Fibroblast of lung (primary cell): ENCODE measurements around the gene WDHD1. TPM values are rescaled to one million over a fixed set of nuclear protein-coding genes. Genes with fewer than 3 reads are reported as not detected.

ENCODE experiments used
- DNase-seq, 2 donors: peaks; one replicate each; pipeline versions ENCODE4 v3.0.0 to v3.0.0-alpha.2; 2010; ENCODE audit warnings: low read depth in 2 of 2
- H2AFZ ChIP-seq: 2 replicates; pipeline ENCODE4 v1.5.1; 2012; ENCODE audit warnings: low read length, control low read depth, inconsistent platforms
- H3K27ac ChIP-seq: 2 replicates; pipeline ENCODE4 v1.5.1; 2011; ENCODE audit warnings: low read length, control low read depth; ENCODE audit not compliant: insufficient read depth
- H3K27me3 ChIP-seq: 2 replicates; pipeline ENCODE4 v1.5.1; 2011; ENCODE audit warnings: mild to moderate bottlenecking, low read length; ENCODE audit not compliant: control insufficient read depth, insufficient read depth
- H3K36me3 ChIP-seq: 2 replicates; pipeline ENCODE4 v1.5.1; 2011; ENCODE audit warnings: low read length; ENCODE audit not compliant: control insufficient read depth, insufficient read depth
- H3K4me1 ChIP-seq: 2 replicates; pipeline ENCODE4 v1.5.1; 2011; ENCODE audit warnings: low read length; ENCODE audit not compliant: control insufficient read depth, insufficient read depth; ENCODE audit errors: extremely low read depth
- H3K4me2 ChIP-seq: 2 replicates; pipeline ENCODE4 v1.5.1; 2011; ENCODE audit warnings: low read length, control low read depth; ENCODE audit not compliant: insufficient read depth; ENCODE audit errors: extremely low read depth
- H3K4me3 ChIP-seq, 4 experiments: fragments of 200-600 bp in 1 of 4; sonication (generic) in 1 of 4; replicated peaks in 1 of 4; 2 replicates each; pipeline ENCODE4 v1.5.1; 2011 to 2016; ENCODE audit warnings: low read length in 4 of 4, low read depth in 3 of 4, mild to moderate bottlenecking in 3 of 4, control low read depth in 2 of 4, inconsistent platforms in 1 of 4, mixed read lengths in 1 of 4; ENCODE audit not compliant: insufficient read depth in 1 of 4; ENCODE audit errors: control extremely low read depth in 1 of 4
- H3K79me2 ChIP-seq: 2 replicates; pipeline ENCODE4 v1.5.1; 2012; ENCODE audit warnings: mild to moderate bottlenecking, low read length, inconsistent platforms; ENCODE audit not compliant: control insufficient read depth, insufficient read depth
- H3K9ac ChIP-seq: 2 replicates; pipeline ENCODE4 v1.5.1; 2011; ENCODE audit warnings: mild to moderate bottlenecking, low read length, control low read depth; ENCODE audit not compliant: insufficient read depth
- H3K9me3 ChIP-seq: 2 replicates; pipeline ENCODE4 v1.5.1; 2012; ENCODE audit warnings: low read depth, low read length; ENCODE audit not compliant: control insufficient read depth, insufficient read depth
- H4K20me1 ChIP-seq: 2 replicates; pipeline ENCODE4 v1.5.1; 2011; ENCODE audit warnings: low read length; ENCODE audit not compliant: control insufficient read depth, insufficient read depth; ENCODE audit errors: extremely low read depth
- EZH2 ChIP-seq: IDR thresholded peaks from 2 replicates; pipeline ENCODE4 v1.5.1; 2012; ENCODE audit warnings: low read length, control low read depth, mild to moderate bottlenecking; ENCODE audit errors: missing control alignments
- polyA plus RNA-seq, 2 donors: library from polyadenylated mRNA; depleted of rRNA in 1 of 2; stranded (reverse) in 1 of 2; unstranded in 1 of 2; fragments of >200 nt; gene quantifications; 2 replicates each; pipeline ENCODE4 v1.2.1, GENCODE V29; 2011 to 2012; ENCODE audit warnings: missing spikeins in 1 of 2
- total RNA-seq: library from RNA; depleted of rRNA; stranded (reverse); fragments of >200 nt; gene quantifications from 2 replicates; pipeline ENCODE4 v1.2.1, GENCODE V29; 2014
- TF ChIP-seq, protein P1 (sequence below), 2 donors: IDR thresholded peaks in 1 of 2; conservative IDR thresholded peaks in 1 of 2; 1 replicate in 1 of 2; 2 replicates in 1 of 2; pipeline ENCODE4 v1.5.1; 2011 to 2012; ENCODE audit warnings: low read length in 2 of 2, control low read depth in 1 of 2, inconsistent platforms in 1 of 2, low read depth in 1 of 2, mild to moderate bottlenecking in 1 of 2

WDHD1 gene
- total and polyA plus RNA-seq, 2 donors (not counting 1 experiment from before 2014, with no cell fraction given), result 7.3 to 8.6 TPM

GRCh38 chr14:54935100-54935499, 91.8 kb downstream of the WDHD1 start:
- H4K20me1 ChIP-seq, result no peaks in the 10 kb centered on the region
- no peak overlapping the region for H3K9ac ChIP-seq
- H3K27me3 ChIP-seq, result no peaks in the 10 kb centered on the region
- H2AFZ ChIP-seq, result no peak overlapping the region
- H3K79me2 ChIP-seq, result no peaks in the 10 kb centered on the region
- no peak overlapping the region for H3K27ac ChIP-seq
- no peaks in the 10 kb centered on the region for H3K36me3 ChIP-seq
- H3K4me3 ChIP-seq, result no peak overlapping the region
- no peaks in the 10 kb centered on the region for H3K4me1 ChIP-seq
- no peaks in the 10 kb centered on the region for H3K9me3 ChIP-seq
- DNase-seq, result no peak
- no peak overlapping the region for H3K4me2 ChIP-seq
- no peak for TF ChIP-seq EZH2
- TF ChIP-seq, protein P1, sequence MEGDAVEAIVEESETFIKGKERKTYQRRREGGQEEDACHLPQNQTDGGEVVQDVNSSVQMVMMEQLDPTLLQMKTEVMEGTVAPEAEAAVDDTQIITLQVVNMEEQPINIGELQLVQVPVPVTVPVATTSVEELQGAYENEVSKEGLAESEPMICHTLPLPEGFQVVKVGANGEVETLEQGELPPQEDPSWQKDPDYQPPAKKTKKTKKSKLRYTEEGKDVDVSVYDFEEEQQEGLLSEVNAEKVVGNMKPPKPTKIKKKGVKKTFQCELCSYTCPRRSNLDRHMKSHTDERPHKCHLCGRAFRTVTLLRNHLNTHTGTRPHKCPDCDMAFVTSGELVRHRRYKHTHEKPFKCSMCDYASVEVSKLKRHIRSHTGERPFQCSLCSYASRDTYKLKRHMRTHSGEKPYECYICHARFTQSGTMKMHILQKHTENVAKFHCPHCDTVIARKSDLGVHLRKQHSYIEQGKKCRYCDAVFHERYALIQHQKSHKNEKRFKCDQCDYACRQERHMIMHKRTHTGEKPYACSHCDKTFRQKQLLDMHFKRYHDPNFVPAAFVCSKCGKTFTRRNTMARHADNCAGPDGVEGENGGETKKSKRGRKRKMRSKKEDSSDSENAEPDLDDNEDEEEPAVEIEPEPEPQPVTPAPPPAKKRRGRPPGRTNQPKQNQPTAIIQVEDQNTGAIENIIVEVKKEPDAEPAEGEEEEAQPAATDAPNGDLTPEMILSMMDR (conservative IDR thresholded peaks at IDR 0.05 in 1 of 2, IDR thresholded peaks at IDR 0.05 in 1 of 2; ENCODE audit: low read depth in 1 of 2, low read length in 2 of 2), result no peak

DNA sequence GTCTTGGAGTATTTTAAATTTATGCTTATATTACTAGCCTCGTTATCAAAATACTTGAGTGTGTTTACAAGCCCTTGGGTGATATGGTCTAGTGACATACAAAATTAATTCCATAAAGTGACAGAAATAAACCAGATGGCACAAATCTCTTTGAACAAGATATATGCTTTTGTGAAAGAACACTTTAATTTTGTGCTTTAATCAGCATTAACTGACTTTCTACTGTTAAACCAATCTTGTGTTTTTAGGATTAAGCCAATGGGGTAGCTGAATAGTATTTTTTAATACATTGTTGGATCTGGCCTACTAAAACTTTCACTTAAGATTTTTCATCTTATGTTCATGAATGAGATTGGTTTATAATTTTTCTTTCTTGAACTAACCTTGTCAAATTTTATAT, 93.9 kb downstream of the WDHD1 start:
- Histone ChIP-seq H3K4me2 (no peak overlapping the region), H3K36me3 (no peaks in the 10 kb centered on the region), H3K9me3 (no peaks in the 10 kb centered on the region), H3K4me3 (no peak overlapping the region), H3K27me3 (no peaks in the 10 kb centered on the region), H4K20me1 (no peaks in the 10 kb centered on the region), H3K79me2 (no peaks in the 10 kb centered on the region), H2AFZ (no peak overlapping the region), H3K4me1 (no peaks in the 10 kb centered on the region), H3K9ac (no peak overlapping the region), H3K27ac (no peak overlapping the region)
- TF ChIP-seq EZH2, result no peak
- TF ChIP-seq, protein P1 (conservative IDR thresholded peaks at IDR 0.05 in 1 of 2, IDR thresholded peaks at IDR 0.05 in 1 of 2; ENCODE audit: low read depth in 1 of 2, low read length in 2 of 2), result no peak
- DNase-seq, result no peak

GRCh38 chr14:54931598-54932340, 95.1 kb downstream of the WDHD1 start:
- no peaks in the 10 kb centered on the region for H3K79me2 ChIP-seq
- H3K27ac ChIP-seq, result no peak overlapping the region
- no peaks in the 10 kb centered on the region for H3K27me3 ChIP-seq
- H3K4me2 ChIP-seq, result no peak overlapping the region
- no peaks in the 10 kb centered on the region for H3K36me3 ChIP-seq
- TF ChIP-seq, protein P1 (conservative IDR thresholded peaks at IDR 0.05 in 1 of 2, IDR thresholded peaks at IDR 0.05 in 1 of 2; ENCODE audit: low read depth in 1 of 2, low read length in 2 of 2), result no peak
- no peak for TF ChIP-seq EZH2
- DNase-seq, result no peak
- no peaks in the 10 kb centered on the region for H3K4me1 ChIP-seq
- no peaks in the 10 kb centered on the region for H3K9me3 ChIP-seq
- H4K20me1 ChIP-seq, result no peaks in the 10 kb centered on the region
- no peak overlapping the region for H3K9ac ChIP-seq
- H2AFZ ChIP-seq, result no peak overlapping the region
- H3K4me3 ChIP-seq, result no peak overlapping the region
